ENCODE results near the gene FCMR.

DNA sequence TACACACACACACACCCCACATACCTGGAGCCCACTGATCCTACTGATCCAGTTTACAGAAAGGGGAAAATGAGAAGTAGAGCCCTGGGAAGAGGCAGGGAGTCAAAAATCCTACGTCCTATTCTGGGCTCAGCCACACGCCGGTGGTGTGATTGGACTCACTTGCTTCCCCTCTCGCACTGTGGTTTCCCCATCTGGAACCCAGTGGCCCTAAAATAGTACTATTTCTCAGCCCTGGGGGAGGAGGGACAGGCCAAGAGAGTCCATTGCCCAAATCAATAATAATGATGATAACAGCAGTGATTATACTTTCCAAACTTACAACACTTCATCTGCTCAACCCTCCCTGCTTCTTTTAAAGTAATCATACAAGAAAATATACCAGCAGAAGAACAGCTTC is 27.5 kb upstream of the FCMR start:
- TF ChIP-seq, protein P1, sequence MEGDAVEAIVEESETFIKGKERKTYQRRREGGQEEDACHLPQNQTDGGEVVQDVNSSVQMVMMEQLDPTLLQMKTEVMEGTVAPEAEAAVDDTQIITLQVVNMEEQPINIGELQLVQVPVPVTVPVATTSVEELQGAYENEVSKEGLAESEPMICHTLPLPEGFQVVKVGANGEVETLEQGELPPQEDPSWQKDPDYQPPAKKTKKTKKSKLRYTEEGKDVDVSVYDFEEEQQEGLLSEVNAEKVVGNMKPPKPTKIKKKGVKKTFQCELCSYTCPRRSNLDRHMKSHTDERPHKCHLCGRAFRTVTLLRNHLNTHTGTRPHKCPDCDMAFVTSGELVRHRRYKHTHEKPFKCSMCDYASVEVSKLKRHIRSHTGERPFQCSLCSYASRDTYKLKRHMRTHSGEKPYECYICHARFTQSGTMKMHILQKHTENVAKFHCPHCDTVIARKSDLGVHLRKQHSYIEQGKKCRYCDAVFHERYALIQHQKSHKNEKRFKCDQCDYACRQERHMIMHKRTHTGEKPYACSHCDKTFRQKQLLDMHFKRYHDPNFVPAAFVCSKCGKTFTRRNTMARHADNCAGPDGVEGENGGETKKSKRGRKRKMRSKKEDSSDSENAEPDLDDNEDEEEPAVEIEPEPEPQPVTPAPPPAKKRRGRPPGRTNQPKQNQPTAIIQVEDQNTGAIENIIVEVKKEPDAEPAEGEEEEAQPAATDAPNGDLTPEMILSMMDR (IDR thresholded peaks at IDR 0.05; ENCODE audit: low read depth, low read length, missing input control), result no peak
- TF ChIP-seq EGR1 (IDR thresholded peaks at IDR 0.05; ENCODE audit: low read depth in 2 of 2) (peak in 1 of 2 donors; percentile 41), RAD21 (IDR thresholded peaks at IDR 0.05) (peak in 1 of 2 donors; percentile 15), ATF3 (IDR thresholded peaks at IDR 0.05) (peak; percentile 44), RXRA (IDR thresholded peaks at IDR 0.05) (peak; percentile 87 to 93), MAX (IDR thresholded peaks at IDR 0.05) (peak; percentile 66), JUND (IDR thresholded peaks at IDR 0.05) (peak; percentile 60 to 83), REST (IDR thresholded peaks at IDR 0.05) (peak; percentile 54), FOXA1 (IDR thresholded peaks at IDR 0.05) (no peak), SP1 (IDR thresholded peaks at IDR 0.05) (peak; percentile 76), HNF4G (IDR thresholded peaks at IDR 0.05) (peak; percentile 32), ZBTB33 (IDR thresholded peaks at IDR 0.05) (peak; percentile 65), YY1 (IDR thresholded peaks at IDR 0.05) (peak; percentile 68)

All from liver (tissue), 3 donors.